Kidney capillary endothelial cell (primary cell): ENCODE measurements around the gene DKK3.
A peak's percentile ranks its signal among the peaks of the same experiment; 100 is the strongest.

Source experiments
- DNase-seq: peaks from one replicate; pipeline ENCODE4 v3.0.0-alpha.2; 2018; ENCODE audit warnings: low spot score

DKK3 gene

DNA sequence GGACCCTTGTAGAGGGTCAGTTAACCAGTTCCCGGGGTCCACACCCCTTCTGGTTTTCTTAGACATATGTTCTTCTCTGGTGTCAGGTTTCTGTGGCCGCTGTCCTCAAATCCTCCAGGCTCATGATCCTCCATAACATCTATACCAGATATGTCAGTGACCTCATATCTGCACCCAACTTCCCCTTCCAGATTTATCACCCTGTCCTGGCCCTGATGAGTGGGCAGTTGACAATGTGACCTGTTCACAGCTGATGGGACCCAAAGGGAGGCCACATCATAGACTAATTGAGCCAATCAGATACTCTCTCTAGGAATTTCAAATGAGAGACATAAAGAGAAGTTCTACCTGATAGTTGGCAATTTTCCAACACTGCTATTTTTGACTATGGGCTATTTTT lies 5.1 kb downstream of the DKK3 start:
- no peak for DNase-seq

DNA sequence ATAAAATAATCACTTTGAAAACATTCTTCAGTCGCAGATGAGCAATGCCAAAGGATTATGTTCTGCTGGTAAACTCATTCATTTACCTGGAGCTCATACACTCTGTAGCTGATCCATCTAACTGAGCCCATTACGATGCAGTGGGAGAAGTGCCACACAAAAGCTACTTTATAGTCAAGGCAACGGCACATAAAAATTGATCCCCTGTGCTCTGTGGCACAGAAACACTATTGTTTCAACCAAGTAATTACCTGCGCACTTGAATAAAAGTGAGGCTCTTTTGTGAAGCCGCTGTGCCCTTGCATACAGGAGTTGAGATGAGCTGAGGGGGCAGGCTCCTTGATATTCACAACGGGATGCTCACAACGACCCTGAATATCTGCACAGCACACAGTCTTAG lies 7.2 kb downstream of the DKK3 start:
- no peak for DNase-seq

DNA sequence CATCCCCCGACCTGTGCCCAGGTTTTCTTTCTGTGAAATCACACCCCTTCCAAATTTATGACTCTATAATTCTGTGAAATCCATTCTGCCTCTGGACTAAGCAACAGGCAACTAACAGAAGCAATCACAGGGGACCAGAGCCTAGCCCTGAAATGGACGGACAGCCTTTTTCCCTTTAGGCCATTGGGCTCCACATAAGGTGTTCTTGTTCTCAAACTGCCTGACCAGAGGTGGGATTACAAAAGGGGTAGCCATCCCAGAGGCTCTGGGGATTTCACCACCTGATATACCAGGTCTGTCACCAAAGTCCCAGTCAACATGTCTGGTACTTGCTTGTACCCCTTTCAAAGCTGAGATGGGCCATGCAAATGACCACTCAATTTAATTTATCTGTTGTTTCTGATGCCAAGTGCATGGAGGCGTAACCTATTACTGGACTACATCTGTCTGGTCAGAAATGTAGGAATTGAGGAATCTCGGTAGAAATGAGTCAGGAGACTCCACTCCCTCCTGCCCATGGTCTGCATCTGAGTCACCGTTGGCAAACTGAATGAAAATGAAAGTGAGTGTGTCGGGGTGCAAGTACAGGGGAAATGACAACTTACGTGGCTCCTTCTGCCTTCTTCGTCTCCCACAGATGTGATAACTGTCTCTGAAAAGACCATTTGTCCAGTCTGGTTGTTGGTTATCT lies 10.2 kb downstream of the DKK3 start:
- DNase-seq, result peak; percentile 69

DNA sequence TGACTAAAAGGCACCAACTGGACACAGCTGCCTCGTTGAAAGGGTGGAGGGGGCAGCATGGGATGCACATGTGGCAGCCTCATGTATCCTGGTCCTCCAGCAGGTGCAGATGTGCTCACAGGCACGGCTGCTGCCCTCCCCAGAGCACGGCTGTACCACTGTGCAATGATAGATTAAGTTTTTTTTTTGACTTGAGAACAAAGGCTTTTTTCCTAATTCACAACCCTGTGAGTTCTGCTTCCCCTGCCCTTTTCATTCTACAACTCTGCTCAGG lies 11.4 kb downstream of the DKK3 start:
- DNase-seq, result no peak

DNA sequence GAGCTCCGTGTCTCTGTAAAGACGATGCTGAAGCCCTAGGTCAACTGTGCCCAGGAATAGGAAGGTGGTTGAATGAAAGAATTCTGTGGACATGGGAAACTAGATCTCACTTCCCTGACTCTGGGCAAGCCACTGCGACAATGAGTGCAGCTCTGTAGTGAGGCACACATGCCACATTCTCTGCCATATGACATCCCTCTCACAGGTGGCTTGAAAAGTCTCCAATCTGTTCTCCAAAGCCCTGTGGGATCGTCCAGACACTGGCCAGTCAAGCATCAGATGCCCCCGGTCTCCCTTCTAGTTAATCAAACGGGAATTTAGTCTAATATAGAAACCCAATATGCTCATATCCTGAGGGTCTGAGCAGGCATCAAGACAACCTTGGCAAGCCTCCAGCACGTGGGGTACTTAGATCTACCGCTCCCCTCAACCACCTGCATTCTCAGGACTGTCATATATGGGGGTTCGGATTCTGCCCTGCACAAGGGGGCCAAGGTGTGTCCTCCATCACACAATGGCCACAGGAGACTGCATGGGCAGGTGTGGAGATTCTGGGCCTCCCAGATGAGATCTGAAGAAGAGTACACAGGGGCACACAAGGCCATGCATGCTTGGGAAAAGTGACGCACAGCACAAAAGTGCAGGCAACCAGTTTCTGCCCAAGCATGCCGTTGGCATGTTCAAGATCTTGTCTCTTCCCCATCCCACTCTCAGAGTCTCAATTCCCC lies 11.9 kb downstream of the DKK3 start:
- no peak for DNase-seq

DNA sequence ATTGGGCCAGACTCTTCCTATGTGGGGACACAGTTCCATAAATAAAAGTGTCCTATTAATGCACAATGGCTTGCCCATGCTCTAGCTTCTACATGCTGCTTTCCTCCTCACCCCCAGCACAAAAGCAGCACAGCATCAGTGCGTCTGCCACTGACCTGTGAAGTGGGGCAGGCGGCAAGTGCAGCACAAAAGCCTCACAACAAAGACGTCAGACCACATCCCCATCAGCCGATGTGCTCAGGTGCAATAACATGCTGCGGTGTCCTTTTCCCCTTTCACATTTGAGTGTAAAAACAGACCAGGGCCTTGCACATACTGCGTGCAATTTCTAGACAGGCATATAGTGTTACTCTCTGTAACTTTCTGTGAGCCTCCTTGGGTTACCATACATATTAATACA lies 12.8 kb downstream of the DKK3 start:
- no peak for DNase-seq

DNA sequence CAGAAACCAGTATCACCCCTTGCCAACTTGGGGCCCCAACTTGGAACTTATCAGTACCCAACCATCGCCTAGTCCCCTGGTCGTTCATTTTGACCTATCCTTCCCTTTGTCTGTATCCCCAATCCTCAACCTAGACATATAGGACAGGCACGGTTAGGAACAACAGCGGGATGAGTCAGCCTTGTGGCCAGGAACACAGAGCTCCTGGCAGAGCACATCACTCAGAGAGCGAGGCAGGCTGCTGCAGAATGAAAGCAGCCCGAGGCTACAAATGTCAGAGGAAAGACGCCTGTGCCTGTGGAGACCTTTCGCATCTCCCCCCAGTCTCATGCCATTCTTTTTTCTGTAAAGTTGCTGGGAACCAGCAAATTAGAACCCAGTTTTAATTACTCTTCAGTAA lies 14.6 kb downstream of the DKK3 start:
- no peak for DNase-seq

DNA sequence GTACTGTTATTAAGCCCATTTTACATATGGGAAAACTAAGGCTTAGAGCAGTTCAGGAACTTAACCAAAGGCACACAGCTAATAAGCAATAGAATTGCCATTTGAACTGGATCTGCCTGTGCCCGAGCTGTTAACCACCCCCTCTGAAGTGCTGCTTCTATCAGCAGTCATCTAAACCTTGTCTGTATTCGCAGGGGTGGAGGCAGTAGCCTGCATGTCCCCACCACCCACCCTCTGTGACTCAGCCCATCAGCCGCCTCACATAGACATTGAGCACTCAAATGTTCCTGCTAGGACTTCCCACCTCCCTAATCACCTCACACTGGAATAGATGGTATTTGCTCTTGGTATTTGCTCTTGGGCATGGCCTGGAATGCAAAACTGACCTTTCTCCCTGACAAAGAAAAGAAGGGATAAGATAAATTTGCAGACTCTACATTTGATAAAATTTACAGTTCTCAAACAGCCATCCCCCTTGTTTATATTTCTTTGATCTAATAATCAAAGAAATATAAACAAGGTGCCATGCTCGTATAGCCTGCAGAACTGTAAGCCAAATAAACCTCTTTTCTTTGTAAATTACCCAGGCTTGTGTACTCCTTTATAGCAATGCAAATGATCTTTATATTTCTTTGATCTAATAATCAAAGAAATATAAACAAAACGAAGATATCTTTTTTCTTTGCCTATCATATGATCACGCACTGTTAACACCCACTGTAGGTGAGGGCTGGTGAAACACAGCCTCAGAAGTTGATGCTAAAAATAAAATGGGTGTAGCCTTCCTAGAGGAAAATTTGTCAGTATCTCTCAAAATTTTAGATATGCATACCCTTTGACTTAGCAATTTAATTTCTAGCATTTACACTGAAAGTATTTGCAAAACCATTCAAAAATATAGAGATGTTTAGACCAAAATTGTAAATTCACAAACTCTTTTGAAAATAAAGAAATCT lies 15.9 kb downstream of the DKK3 start:
- no peak for DNase-seq

DNA sequence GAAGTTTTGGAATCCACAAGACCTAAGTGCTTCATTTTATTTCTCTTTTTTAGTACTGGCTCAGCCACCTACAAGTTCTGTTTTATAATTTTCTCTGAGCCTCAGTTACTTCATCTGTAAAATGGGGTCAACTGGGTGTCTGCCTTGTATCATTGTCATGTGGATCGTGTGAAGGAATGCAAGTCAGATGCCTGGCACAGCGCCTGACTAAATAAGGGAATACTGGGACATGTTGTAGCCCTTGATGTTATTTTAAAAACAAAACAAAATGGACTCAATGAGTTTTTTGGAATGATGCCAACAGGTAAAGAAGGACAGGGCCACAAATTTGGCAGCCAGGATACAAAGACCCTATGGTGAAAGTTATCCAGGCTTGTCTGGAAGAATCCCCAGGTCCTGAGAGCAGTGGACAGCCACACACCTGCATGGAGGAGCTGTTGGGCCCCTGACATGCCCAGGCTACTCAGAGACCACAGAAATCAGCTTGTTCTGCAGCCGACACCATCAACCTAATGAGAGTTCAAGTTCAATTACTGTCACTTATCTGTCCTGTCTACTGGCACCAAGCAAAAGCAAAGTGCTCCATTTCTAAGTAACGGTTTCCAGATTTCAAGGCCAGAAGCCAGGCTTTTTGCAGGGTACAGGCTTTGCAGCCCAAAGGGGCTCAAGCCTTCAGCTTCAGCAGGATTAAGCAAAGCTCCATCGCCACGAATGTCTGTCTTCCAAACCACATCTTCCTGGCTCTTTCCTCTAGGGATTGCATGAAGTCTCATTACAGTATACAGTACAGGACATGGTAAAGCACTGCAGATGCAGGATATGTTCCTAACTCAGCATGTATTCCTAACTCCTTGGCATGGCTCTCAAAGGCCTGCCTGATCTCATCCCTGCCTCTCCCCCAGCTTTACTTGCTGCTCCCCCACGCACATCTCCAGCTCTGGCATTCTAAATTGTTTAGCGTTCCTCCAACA lies 18.4 kb downstream of the DKK3 start:
- no peak for DNase-seq

DNA sequence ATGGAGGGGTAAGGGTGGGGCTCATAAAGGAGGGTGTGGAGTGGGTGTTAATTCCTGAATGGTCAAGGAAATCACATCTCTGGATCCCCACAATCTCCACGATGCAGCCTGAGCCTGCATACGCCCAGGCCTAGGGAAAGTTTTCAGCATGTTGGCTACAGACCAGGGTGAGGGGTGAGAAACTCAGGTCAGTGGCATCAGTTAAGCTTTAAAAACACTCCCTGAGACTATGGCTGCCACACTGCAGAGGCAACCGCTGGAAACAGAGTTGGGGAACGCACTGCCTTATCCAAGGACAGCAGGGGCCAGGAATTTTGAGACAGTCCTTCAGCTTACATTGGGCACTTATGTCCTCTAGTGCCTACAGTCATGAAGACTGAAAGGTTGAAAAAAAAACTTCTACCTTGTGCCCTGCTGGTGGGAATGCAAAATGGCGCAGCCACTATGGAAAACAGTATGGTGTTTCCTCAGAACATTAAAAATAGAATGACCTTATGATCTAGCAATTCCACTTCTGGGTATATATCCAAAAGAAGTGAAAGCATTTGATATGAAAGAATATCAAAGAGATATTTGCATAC lies 19.7 kb downstream of the DKK3 start:
- no peak for DNase-seq

DNA sequence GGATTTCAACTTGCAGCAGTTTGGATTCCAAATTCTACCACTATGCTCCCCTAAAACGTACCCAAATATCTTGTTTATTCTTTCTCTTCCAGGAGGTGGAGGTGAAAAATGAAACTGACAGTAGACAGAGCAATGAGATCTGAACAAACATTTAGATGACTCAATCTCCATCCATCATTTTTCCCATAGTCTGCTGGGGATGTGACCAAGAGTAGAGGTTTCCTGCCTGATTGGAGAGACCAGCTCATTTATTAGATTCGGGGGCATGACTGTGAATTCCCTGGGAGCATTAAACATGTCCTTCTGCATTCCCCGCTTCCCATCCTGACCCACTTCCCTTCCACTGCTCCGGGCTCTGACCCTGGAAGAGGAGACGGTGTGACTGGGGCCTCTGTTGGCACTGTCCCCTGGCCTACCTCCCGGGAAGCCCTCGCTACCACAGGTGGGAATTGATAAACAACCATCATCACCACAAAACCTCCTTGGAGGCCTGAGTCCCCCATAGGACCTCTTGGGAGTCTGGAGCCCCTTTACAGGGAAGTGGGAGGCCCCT lies 20.3 kb downstream of the DKK3 start:
- DNase-seq, result peak; percentile 92

DNA sequence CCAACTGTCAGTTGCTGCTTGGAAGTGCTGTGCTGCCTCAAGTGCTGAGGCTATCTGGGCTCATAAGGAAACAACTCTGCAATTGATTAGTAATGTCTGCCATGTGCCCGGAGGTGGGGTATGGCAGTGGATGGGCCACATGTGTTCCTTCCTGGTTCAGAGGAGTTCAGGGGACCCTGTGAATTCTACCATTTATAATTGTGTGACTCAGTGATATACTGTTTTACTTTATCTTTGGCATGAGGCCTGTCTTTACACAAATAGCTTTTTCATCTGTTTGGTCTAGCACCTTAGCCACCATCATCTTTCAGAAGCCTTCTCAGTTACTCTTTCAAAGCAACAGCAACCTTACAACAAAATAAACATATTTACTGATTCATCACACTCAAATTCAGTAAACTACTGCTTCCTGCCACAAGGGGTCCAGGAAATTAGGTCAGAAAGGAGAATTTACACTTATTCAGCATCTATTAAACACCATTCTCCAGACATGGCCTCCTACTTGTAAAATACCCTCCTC lies 20.9 kb downstream of the DKK3 start:
- DNase-seq, result peak; percentile 87

DNA sequence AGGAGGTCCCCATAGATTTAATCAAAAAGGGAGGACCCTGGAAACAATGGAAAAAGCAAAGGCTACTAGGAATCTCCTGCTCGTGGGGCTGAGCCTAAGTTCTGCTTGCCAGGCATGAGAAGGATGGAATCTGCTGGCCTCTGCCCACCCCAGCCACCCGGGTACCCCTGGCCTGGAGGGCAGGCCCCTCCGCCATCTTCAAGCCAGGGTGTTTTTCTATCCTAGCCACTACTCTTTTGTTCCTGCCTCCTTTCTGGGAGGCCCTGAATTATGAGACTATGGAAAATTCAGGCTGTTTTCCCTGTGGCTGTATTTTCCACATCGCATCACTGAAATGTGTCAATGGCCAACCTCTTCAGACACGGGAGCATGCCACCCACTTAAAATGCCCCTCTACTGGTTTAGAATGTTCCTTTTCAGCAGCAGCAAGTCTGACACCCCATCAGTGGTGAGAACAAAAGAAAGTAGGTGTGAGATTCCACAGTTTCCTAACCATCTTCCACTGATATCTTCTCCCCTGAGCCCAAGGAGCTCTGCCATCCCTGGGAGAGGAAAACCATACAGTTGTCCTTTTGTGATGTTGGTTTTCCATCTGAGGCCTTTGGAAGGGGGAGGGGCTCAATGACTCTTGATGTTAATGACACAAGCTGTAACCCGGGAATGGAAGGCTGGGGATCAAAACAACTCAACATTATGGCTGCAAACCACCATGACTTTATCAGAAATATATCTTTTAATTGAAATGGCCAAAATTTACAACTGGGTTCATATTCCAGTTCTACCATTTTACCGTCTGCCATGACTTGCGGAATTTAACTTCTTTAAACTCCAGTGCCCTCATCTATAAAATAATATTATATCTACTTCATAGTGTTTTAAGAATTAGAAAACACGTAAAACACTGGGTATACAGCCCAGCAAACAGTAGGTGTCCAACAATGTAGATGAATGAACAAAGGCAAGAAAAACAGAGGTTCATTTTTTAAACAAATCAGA lies 22.2 kb downstream of the DKK3 start:
- DNase-seq, result no peak

DNA sequence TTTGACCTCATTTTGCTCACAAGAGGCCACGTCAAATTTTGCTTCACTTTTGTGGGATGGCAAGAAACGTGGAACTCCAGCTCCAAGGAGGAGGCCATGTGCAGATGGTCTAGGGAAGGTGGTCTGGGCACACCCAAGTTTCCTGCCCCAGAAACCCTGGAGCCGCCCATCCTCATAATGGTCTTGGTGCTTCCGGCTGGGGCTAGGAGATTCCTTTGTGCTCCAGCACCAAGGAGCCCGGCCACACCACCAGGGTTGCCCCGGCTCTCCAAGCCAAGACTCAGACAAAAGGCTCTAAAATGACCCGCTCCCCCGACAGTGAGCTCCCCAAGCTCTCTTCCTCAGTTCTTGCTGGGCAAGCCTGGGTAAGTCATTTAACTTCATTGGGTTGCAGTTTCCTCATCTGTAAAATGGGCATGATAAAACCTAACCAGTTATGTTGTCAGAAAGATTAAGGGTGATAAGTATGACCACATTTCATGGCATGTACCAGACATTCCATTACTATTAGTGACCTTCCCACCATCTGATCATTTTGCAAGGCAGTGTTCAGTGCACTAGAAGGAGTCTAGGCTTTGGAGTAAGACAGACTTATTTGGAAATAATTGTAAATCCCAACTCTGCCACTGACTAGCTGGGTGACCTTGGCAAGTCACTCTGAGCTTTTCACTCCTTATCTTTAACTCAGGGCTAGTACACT lies 23.3 kb downstream of the DKK3 start:
- no peak for DNase-seq

DNA sequence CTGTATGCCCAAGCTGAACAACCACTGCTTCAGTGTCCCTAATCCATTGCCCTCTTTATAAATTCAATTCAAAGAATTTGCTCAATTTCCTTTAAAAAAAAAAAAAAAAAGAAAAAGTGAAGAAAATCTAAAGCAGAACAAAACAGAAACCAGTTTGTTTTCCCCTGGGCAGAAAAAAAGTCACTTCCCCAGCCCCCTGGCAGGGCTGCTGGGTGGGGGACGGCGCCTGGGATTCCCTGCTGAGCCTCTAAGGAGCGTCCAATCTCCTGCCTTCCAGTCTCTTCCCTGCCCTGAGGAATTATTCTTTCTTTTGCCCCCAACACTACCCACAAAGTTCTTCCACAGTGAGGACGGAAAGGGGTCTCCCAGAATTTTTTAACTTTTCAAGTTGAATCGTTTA lies 23.9 kb downstream of the DKK3 start:
- no peak for DNase-seq

DNA sequence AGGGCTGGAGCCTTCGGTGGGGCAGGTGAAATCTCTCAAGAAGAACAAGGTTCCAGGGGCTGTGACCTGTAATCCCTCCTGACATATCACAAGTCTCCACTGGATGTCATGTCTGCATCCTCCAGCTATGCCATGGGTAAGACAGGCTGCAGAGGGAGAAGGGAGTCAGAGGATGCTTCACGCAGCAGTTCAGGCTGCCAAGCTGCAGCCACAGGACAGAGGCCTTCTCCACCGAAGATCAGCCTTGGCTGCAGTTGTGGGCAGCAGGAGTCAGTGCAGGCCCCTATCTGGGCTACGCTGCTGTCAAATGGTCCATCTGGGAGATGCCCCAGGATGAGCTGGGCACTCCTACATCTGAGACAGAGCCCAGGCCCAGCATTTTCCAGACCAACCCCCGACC lies 25.0 kb downstream of the DKK3 start:
- DNase-seq, result no peak

DNA sequence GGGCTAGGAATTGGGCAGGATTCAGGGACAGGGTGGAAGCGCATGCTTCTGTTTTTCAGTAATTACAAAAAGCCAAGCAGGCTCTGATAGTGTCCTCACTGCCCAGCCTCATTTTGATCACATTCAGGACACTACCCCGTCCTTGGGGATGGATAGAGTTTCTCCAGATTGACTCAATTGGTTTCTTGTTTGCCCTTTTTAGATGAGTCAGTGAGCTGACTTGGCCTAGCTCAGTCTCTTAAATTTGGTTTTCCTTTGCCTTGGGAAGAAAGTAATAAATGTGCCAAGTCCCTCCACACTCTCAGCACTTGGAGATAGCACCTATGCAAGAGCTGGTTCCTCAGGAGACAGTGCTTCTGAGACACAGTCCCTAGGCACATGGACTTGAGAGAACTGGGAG lies 25.5 kb downstream of the DKK3 start:
- DNase-seq, result no peak

DNA sequence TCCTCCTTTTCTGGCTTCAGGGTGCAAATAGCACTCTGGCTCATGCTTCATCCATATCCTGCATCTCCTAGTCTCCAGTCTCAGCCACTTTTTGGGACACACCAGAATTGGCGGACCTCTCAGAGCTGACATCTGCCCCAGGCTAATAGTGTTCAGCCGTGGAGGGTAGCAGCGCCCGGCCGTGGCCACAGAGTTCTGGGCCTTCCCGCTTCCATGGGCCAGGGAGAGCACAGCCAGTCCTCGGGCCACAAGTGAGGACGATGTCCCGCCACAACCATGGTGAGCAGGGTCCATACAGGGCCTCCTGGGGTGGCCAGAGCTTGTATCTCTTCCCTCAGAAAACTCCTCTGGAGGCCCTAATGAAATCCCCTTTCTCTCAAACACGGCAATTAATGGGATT lies 26.0 kb downstream of the DKK3 start:
- DNase-seq, result no peak

DNA sequence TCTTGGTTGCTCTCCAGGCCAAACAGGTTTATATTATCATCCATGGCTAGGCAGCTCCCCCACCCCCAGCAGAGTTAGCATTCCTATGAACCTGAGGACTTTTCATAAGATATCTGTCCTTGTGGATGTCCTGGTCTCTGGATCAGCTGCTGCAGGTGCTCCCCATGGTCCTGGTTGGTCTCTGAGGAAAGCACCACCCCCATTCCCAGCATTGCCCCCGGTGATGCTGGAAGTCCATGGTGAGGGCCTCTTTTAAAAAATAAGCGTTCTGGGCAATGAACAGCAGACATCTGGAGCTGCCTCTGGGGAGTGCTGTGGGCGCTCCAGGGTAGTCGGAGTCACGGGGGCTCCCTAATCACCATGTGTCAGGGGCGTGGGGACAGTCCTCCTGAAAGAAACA lies 26.6 kb downstream of the DKK3 start:
- DNase-seq, result no peak
